Nephron (organoid): Measurements from ENCODE around the gene ABHD5.
"Not testable (repeated sequence)": the region's sequence is repeated elsewhere in the genome, so short reads cannot be mapped to it uniquely, and the experiment has no call there.

Experiments used
- H3K27ac Mint-ChIP-seq, 3 experiments: 2 replicates each; pipeline ENCODE4 v1.8.0; 2020; ENCODE audit warnings: mixed read lengths in 3 of 3, mild to moderate bottlenecking in 2 of 3, moderate library complexity in 1 of 3
- H3K27me3 Mint-ChIP-seq: 2 replicates; pipeline ENCODE4 v1.8.0; 2021; ENCODE audit warnings: low read depth, mild to moderate bottlenecking, moderate library complexity, mixed read lengths
- H3K36me3 Mint-ChIP-seq: 2 replicates; pipeline ENCODE4 v1.8.0; 2020; ENCODE audit warnings: low read depth, mixed read lengths
- H3K4me1 Mint-ChIP-seq: 2 replicates; pipeline ENCODE4 v1.8.0; 2020; ENCODE audit warnings: mixed read lengths
- H3K4me3 Mint-ChIP-seq, 3 experiments: 2 replicates each; pipeline ENCODE4 v1.8.0; 2020; ENCODE audit warnings: mild to moderate bottlenecking in 3 of 3, mixed read lengths in 3 of 3, moderate library complexity in 2 of 3
- H3K9me3 Mint-ChIP-seq: 2 replicates; pipeline ENCODE4 v1.8.0; 2020; ENCODE audit warnings: mixed read lengths
- CTCF ChIP-seq, 3 experiments: fragments of 200-600 bp; sonication (generic); IDR thresholded peaks; one replicate each; pipeline ENCODE4 v1.5.0; 2021; ENCODE audit warnings: antibody characterized with exemption in 3 of 3; ENCODE audit not compliant: unreplicated experiment in 3 of 3

The ABHD5 gene

GRCh38 chr3:43649365-43649968, 41.3 kb upstream of the ABHD5 start:
- no peaks in the 10 kb centered on the region for H3K27me3 Mint-ChIP-seq
- H3K27ac Mint-ChIP-seq = no peak overlapping the region
- no peaks in the 10 kb centered on the region for H3K9me3 Mint-ChIP-seq
- H3K36me3 Mint-ChIP-seq = no peaks in the 10 kb centered on the region
- no peak for TF ChIP-seq CTCF (IDR thresholded peaks at IDR 0.05; ENCODE audit: unreplicated experiment in 3 of 3)
- no peak overlapping the region for H3K4me3 Mint-ChIP-seq
- peaks cover 5% of the 10 kb centered on the region for H3K4me1 Mint-ChIP-seq

GRCh38 chr3:43650345-43650744, 40.4 kb upstream of the ABHD5 start:
- Mint-ChIP-seq H3K27me3 (no peaks in the 10 kb centered on the region), H3K9me3 (peaks cover 2% of the 10 kb centered on the region), H3K4me1 (peaks cover 5% of the 10 kb centered on the region), H3K27ac (no peak overlapping the region), H3K36me3 (no peaks in the 10 kb centered on the region), H3K4me3 (no peak overlapping the region)
- TF ChIP-seq CTCF (IDR thresholded peaks at IDR 0.05; ENCODE audit: unreplicated experiment in 3 of 3) = no peak

DNA sequence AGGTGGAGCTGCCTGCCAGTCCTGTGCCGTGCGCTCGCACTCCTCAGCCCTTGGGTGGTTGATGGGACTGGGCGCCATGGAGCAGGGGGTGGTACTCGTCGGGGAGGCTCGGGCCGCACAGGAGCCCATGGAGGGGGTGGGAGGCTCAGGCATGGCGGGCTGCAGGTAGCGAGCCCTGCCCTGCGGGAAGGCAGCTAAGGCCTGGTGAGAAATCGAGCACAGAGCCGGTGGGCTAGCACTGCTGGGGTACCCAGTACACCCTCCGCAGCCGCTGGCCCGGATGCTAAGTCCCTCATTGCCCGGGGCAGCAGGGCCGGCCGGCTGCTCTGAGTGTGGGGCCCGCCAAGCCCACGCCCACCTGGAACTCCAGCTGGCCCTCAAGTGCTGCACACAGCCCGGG, 34.3 kb upstream of the ABHD5 start:
- H3K27ac Mint-ChIP-seq, H3K4me3 Mint-ChIP-seq, H3K9me3 Mint-ChIP-seq, H3K4me1 Mint-ChIP-seq, H3K27me3 Mint-ChIP-seq, H3K36me3 Mint-ChIP-seq: not testable (repeated sequence)

DNA sequence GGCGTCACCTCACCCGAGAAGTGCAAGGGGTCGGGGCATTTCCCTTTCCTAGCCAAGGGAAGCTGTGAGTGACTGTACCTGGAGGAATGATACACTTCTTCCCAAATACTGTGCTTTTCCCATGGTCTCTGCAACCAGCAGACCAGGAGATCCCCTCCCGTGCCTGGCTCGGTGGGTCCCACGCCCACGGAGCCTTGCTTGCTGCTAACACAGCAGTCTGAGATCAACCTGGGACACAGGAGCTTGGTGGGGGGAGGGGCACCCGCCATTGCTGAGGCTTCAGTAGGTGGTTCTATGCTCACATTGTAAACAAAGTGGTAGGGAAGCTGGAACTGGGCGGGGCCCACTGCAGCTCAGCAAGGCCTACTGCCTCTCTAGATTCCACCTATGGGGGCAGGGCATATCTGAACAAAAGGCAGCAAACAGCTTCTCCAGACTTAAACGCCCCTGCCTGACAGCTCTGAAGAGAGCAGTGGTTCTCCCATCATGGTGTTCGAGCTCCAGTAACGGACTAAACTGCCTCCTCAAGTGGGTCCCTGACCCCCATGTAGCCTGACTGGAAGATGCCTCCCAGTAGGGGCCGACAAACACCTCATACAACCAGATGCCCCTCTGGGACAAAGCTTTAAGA, 31.4 kb upstream of the ABHD5 start:
- Mint-ChIP-seq H3K27me3 (no peaks in the 10 kb centered on the region), H3K4me3 (no peak overlapping the region), H3K9me3 (peaks cover 36% of the 10 kb centered on the region), H3K4me1 (no peaks in the 10 kb centered on the region), H3K36me3 (no peaks in the 10 kb centered on the region), H3K27ac (no peak overlapping the region)
- TF ChIP-seq CTCF (IDR thresholded peaks at IDR 0.05; ENCODE audit: unreplicated experiment in 3 of 3) = no peak

DNA sequence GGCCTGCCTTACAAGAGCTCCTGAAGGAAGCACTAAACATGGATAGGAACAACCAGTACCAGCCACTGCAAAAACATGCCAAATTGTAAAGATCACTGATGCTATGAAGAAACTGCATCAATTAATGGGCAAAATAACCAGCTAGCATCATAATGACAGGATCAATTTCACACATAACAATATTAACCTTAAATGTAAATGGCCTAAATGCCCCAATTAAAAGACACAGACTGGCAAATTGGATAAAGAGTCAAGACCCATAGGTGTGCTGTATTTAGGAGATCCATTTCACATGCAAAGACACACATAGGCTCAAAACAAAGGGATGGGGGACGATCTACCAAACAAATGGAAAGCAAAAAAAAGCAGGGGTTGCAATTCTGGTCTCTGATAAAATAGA, 29.4 kb upstream of the ABHD5 start:
- H3K9me3 Mint-ChIP-seq = peaks cover 39% of the 10 kb centered on the region
- not testable (repeated sequence) for H3K27me3 Mint-ChIP-seq, H3K36me3 Mint-ChIP-seq, H3K4me3 Mint-ChIP-seq, H3K4me1 Mint-ChIP-seq, H3K27ac Mint-ChIP-seq

GRCh38 chr3:43665011-43665410, 25.7 kb upstream of the ABHD5 start:
- not testable (repeated sequence) for H3K27ac Mint-ChIP-seq, H3K36me3 Mint-ChIP-seq, H3K4me3 Mint-ChIP-seq

GRCh38 chr3:43670635-43671522, 19.9 kb upstream of the ABHD5 start:
- peaks cover 2% of the 10 kb centered on the region for H3K9me3 Mint-ChIP-seq
- no peak overlapping the region for H3K4me3 Mint-ChIP-seq
- H3K4me1 Mint-ChIP-seq = no peaks in the 10 kb centered on the region
- H3K27ac Mint-ChIP-seq = no peak overlapping the region
- no peak for TF ChIP-seq CTCF (IDR thresholded peaks at IDR 0.05; ENCODE audit: unreplicated experiment in 3 of 3)
- H3K36me3 Mint-ChIP-seq = no peaks in the 10 kb centered on the region
- no peaks in the 10 kb centered on the region for H3K27me3 Mint-ChIP-seq

More at GRCh38 chr3:43665011-43665410, 25.7 kb upstream of the ABHD5 start:
- not testable (repeated sequence) for H3K27me3 Mint-ChIP-seq, H3K4me1 Mint-ChIP-seq
- peaks cover 39% of the 10 kb centered on the region for H3K9me3 Mint-ChIP-seq
